ENCODE results near the gene ARHGEF7.
A peak's percentile ranks its signal among the peaks of the same experiment; 100 is the strongest.

ARHGEF7 gene

GRCh38 chr13:111201304-111201940 is 86.3 kb downstream of the ARHGEF7 start:
- no peak for DNase-seq (ENCODE audit: low spot score)

- no peak for DNase-seq (ENCODE audit: low spot score)
These were observed 87.1 kb downstream of the ARHGEF7 start for GRCh38 chr13:111202156-111202621.

DNA sequence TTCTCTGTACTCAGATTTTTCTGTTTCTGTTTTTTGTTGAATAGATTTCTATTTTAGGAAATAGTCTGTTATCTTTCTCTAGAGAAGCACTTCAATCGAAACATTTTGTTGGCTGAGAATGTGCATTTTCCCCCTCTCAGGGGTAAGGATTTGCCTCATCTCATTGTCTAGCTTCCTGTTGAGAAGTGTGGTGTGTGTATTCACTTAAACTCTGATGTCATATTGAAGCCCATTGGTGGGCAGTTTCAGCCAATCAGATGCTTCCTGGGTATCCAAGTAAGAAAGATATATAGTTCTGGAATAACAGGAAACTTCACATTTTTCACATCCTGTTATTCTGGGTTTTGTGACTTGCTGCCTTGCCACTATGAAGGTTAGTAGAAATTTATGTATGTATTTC is 87.6 kb downstream of the ARHGEF7 start:
- DNase-seq (ENCODE audit: low spot score): peak; percentile 75

GRCh38 chr13:111203736-111204389 is 88.8 kb downstream of the ARHGEF7 start:
- no peak for DNase-seq (ENCODE audit: low spot score)

DNA sequence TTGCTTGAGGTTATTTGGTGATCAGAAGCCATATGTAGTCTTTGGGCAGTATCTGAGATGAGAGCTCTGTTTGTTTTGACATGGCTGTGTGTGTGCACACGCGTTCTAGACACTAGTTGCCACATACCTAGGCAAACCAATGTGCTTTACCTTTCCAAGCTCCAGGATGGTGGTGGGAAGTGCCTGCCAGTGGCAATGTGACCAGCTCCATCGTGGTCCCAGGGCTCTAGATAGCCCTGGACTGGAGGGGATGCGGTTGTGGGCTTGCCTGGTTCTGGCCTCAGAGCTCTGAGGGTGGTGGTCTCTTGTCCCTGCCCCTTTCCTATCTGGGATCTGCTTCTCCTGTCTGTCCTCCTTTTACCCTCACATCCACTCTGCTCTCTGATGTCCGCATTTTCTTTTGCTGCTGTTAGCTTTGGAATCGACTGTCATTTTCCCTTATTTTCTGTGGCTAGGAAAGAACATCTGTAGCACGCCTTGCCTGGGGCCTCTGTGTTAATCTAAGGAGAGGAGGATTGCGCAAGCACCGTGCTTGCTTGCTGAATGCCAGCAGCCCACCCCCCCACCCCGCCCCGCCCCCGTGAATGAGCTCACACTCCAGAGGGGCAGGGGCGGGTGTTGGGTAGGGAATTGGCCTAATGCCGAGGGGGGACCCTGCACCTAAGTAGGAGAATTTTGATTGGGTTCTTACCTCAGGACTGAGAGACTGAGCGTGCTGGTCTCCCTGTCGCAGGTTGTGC is 89.5 kb downstream of the ARHGEF7 start:
- no peak for DNase-seq (ENCODE audit: low spot score)

GRCh38 chr13:111206148-111206547 is 91.0 kb downstream of the ARHGEF7 start:
- no peak for DNase-seq (ENCODE audit: low spot score)

- DNase-seq (ENCODE audit: low spot score): peak; percentile 93
These were observed 94.5 kb downstream of the ARHGEF7 start for GRCh38 chr13:111209613-111210012.

GRCh38 chr13:111210091-111210490 is 95.0 kb downstream of the ARHGEF7 start:
- DNase-seq (ENCODE audit: low spot score): no peak

- DNase-seq (ENCODE audit: low spot score): peak; percentile 82
These were observed 95.7 kb downstream of the ARHGEF7 start for GRCh38 chr13:111210544-111211469.

DNA sequence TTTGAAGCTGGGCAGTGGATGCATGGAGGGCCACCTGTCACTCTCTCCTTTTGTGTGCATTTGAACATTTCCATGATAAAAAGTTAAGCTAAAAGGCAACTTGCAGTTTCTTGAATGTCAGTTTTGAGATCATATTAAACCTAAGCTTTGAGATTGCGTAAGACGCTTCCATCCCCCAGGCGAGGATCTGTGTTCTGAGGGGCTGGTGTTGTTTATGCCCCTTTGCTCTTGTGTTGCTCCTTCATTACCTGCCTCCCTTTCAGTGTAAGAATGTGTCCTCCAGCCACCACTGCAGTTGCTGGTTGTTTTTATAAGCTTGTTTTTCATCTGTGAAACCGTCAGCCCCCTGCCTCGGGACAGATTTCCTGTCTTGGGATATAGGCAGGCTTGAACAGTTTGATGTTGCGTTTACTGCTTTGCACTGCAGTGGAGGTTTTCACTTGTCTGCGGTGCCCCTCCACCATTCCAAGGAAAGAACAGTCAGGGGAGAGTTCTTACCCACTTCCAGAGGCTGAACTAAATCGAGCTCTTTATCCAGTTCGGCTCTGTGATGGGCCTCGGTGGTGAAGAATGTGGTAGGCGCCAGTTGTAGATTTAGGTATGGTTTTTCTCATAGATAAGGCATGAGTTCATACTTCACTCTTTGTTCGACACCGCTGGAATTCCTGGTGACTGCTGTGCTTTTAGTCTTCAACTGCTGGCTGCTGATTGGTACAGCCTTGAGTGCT is 96.8 kb downstream of the ARHGEF7 start:
- DNase-seq (ENCODE audit: low spot score): no peak

DNA sequence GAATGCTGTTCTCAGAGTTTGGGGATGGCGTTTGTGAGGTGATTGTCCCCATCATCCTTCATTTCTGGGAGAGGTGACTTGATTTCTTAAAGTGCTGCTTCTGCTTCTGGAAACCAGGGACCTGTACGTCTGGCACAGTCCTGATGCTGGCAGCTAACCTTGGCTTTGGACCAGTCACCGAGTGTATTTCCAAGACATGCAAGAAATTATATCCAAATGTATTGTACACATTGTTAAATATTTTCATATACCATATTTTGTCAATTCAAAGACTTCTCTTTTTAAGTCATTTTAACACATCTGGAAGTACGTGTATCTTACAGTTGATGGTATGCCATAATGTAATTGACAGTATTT is 97.4 kb downstream of the ARHGEF7 start:
- DNase-seq (ENCODE audit: low spot score): no peak

GRCh38 chr13:111213964-111214726 is 99.0 kb downstream of the ARHGEF7 start:
- DNase-seq (ENCODE audit: low spot score): peak; percentile 46

DNA sequence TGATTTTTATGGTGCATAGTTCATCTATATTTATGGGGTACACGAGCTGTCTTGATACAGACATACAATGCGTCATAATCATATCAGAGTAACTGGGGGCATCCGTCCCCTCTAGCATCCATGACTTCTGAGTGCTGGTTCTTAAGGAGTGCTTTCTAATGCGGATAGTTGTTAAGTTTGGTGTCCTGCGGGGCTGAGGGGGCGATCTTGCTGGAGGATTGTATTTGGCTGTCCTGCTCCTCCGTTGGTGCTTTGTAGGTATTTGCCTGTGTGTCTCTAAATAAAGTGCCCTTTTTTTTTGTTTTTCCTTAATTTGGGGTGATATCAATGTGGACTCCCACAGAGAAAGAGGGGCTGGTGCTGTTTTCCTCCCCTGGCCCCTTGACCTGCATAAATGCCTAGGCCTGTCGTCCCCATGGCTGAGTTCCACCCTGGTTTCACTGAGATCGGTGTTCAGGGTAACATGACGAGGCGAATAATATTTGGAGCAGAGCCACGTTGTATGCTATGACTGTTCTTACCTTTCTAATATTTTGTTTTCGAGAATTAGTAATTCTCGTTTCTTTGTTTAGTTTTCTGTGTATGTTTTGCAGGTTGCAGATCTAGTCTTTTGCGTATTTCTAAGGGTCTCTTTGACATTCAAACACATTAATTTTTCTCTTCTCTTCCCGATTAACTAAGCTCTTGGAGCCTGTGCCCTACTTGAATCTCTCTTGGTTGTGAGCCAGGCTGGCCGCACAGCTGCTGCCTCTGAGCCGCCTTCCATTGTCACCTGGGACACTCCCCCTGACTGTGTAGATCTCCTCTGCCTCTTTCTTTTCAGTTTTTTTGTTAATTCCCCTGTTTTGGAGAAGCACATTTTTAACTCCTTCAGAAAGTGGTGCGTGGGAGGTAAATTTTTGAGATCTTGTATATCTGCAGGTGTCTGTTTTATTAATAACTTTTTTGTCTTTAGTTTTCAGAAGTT is 100.3 kb downstream of the ARHGEF7 start:
- no peak for DNase-seq (ENCODE audit: low spot score)

GRCh38 chr13:111216166-111216960 is 101.3 kb downstream of the ARHGEF7 start:
- no peak for DNase-seq (ENCODE audit: low spot score)

GRCh38 chr13:111217641-111218040 is 102.5 kb downstream of the ARHGEF7 start:
- DNase-seq (ENCODE audit: low spot score): no peak

DNA sequence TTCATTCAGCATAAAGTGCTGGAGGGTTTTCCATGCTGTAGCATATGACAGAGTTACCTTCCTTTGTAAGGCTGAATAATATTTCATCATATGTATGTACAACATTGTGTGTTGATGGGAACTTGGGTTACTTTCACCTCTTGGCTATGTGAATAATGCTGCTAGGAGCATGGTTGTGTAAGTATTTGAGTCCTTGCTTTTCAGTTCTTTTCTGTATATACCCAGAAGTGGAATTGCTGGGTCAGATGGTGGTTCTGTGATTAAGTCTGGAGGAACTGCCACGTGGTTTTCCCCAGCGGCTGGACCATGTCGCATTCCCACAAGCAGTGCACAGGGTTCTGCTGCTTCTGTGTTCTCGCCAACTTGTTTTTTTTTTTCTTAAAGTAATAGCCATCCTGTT is 104.2 kb downstream of the ARHGEF7 start:
- DNase-seq (ENCODE audit: low spot score): no peak

- DNase-seq (ENCODE audit: low spot score): no peak
These were observed 104.8 kb downstream of the ARHGEF7 start for GRCh38 chr13:111219950-111220349.

DNA sequence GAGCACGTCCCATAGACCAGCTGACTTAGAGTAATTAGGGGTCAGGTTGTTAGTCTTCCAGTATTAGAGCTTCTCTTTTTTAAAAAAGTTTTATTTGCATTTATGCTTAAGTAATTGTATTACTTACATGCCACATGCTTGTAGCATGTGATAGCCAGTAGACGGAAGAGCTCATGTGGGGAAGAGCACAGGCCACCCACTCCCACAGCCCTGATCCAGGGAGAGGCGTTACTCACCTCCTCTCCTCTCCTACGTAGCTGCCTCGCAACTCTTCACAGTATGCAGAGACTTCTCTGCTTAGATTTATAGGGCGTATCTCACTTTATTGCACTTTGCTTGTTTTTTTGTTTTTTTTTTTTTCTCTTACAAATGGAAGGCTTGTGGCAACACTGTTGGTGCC is 110.1 kb downstream of the ARHGEF7 start:
- DNase-seq (ENCODE audit: low spot score): no peak

All from pons (tissue), 1 donor.